Astrocyte (in vitro differentiated cells and primary cell): Measurements from ENCODE around the gene CYTH4.

Source experiments
- CTCF ChIP-seq: IDR thresholded peaks from 2 replicates; pipeline ENCODE4 v1.5.1; 2011; ENCODE audit warnings: low read depth, mild to moderate bottlenecking, inconsistent platforms, low read length, moderate library complexity; ENCODE audit not compliant: insufficient read depth
- EZH2 ChIP-seq: IDR thresholded peaks from 2 replicates; pipeline ENCODE4 v1.6.1; 2012; ENCODE audit warnings: mild to moderate bottlenecking, low read length, inconsistent platforms; ENCODE audit not compliant: insufficient read depth

- TF ChIP-seq CTCF, result no peak
- TF ChIP-seq EZH2, result no peak
These were observed 47.2 kb downstream of the CYTH4 start for GRCh38 chr22:37329238-37330140.
